ENCODE results near the gene ACER2.

DNA sequence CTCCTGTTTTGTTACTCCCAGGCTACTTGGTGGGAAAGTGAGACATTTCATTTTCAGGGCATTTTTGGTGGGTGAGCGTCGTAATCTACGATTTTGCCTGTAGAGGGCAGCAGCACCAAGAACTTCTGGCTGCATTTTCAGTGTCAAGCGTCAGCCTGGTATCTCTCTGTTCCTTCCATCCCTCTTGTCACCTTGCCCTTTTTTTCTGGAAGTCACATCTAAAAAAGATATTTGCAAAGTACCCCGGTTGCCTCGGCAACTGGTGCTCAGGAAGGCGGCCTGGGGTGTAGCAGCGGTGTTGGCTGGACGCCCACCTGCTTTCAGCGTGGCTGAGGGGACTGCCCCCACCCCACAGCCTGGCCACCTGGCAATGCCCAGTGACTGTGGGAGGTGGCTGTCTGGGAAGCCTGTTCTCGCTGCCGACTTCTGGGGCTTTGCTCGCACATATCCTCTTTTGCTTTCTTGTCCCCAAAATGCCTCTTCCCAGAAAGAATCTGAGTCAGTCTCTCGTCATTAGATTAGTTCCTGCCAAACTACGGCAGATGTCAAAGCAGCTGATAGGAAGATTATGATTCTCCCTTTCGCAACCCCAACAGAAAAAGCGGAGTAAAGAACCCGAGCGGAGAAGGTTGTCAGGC, 84.5 kb downstream of the ACER2 start:
- TF ChIP-seq POLR2AphosphoS5 (IDR thresholded peaks at IDR 0.05; ENCODE audit: low read depth, low read length) (no peak), KDM1A (IDR thresholded peaks at IDR 0.05; ENCODE audit: borderline replicate concordance, low read length) (no peak), EZH2 (IDR thresholded peaks at IDR 0.05; ENCODE audit: low read depth, low read length, severe bottlenecking) (no peak), JUN (IDR thresholded peaks at IDR 0.05; ENCODE audit: low read depth, low read length) (no peak), SUZ12 (IDR thresholded peaks at IDR 0.05; ENCODE audit: low read length) (no peak), ZNF274 (IDR thresholded peaks at IDR 0.05; ENCODE audit: borderline replicate concordance, extremely low read depth, low read length) (no peak), CTBP2 (IDR thresholded peaks at IDR 0.05; ENCODE audit: borderline replicate concordance, insufficient read depth, insufficient read length, low read length) (no peak), POLR2A (IDR thresholded peaks at IDR 0.05; ENCODE audit: control extremely low read depth in 1 of 2, low read depth in 2 of 2, low read length in 2 of 2) (no peak), EP300 (IDR thresholded peaks at IDR 0.05; ENCODE audit: borderline replicate concordance in 1 of 2, low read depth in 2 of 2, low read length in 2 of 2) (no peak), RAD21 (IDR thresholded peaks at IDR 0.05 in 1 of 2, conservative IDR thresholded peaks at IDR 0.05 in 1 of 2; ENCODE audit: low read depth in 2 of 2, low read length in 2 of 2) (peak; percentile 89 to 90), CEBPB (IDR thresholded peaks at IDR 0.05; ENCODE audit: low read depth, low read length) (no peak)
- TF ChIP-seq, protein P1, sequence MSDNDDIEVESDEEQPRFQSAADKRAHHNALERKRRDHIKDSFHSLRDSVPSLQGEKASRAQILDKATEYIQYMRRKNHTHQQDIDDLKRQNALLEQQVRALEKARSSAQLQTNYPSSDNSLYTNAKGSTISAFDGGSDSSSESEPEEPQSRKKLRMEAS (IDR thresholded peaks at IDR 0.05) = no peak
- TF ChIP-seq, protein P2, sequence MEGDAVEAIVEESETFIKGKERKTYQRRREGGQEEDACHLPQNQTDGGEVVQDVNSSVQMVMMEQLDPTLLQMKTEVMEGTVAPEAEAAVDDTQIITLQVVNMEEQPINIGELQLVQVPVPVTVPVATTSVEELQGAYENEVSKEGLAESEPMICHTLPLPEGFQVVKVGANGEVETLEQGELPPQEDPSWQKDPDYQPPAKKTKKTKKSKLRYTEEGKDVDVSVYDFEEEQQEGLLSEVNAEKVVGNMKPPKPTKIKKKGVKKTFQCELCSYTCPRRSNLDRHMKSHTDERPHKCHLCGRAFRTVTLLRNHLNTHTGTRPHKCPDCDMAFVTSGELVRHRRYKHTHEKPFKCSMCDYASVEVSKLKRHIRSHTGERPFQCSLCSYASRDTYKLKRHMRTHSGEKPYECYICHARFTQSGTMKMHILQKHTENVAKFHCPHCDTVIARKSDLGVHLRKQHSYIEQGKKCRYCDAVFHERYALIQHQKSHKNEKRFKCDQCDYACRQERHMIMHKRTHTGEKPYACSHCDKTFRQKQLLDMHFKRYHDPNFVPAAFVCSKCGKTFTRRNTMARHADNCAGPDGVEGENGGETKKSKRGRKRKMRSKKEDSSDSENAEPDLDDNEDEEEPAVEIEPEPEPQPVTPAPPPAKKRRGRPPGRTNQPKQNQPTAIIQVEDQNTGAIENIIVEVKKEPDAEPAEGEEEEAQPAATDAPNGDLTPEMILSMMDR (IDR thresholded peaks at IDR 0.05; ENCODE audit: control extremely low read depth in 1 of 3, insufficient read depth in 1 of 3, low read depth in 1 of 3, low read length in 3 of 3) = peak; percentile 54 to 85 (median 80)

Measured in H1 (cell line).